Dermis blood vessel endothelial cell (primary cell): ENCODE measurements around the gene PBX3. TPM values are rescaled to one million over a fixed set of nuclear protein-coding genes. Genes with fewer than 3 reads are reported as not detected.

Experiments
- DNase-seq: peaks from one replicate; pipeline ENCODE4 v3.0.0; 2010
- total RNA-seq: library from RNA; depleted of rRNA; stranded (reverse); fragments of >200 nt; gene quantifications from 2 replicates; pipeline ENCODE4 v1.2.3, GENCODE V29; 2014

Gene PBX3
- total RNA-seq, 1 donor from 2014 or later, result 10.2 TPM

GRCh38 chr9:125953314-125954019 lies 206.3 kb downstream of the PBX3 start:
- no peak for DNase-seq

- no peak for DNase-seq
Measured at GRCh38 chr9:125956102-125956501, 208.9 kb downstream of the PBX3 start.

DNA sequence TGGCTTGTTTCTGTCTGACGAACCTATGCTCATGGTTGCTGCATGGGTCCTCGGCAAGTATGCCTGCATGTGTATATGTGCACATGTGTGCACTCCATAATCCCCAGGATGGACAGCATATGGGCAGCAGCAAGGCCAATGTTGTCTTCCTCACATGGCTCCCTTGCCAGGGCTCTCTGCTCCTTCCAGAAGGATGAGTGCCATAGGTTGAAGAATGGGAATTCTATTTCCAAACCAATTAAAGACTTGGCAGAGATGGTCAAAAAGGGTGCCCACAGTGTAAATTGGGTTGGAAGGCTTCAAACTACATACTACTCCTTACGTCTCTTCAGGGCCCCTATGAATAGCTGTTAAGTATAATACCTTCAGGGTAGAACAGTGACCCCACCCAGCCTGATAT lies 212.1 kb downstream of the PBX3 start:
- no peak for DNase-seq

DNA sequence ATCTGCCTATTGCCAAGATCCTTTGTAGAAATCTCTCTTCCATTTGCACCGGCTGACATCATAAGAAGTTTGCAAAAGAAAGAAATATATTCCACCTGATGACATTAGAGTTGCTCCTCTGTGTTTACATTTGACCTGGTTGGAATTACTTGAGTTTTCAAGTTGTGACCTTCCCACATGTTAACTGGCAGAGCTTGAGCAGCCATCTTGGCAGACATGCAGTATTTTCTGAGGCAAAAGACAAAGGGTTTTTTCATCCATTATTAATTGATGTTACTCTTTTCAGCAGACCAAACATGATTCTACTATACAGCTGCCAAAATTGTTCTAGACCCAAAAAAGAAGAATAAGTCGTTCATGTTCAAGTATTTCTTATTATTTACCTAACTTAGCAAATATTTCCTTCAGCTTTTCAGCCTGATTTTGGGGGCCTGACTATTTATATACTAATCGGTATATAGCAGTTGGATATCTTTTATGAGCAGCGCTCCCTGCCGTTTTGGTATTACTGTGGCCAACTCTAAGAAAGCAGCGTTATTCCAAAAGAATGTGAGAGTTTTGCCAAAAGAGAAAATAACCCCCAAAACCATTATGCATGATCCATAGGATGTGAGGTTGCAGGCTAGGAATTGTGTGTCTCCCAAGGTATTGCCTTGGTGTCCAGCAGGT lies 212.9 kb downstream of the PBX3 start:
- no peak for DNase-seq

- DNase-seq, result no peak
Measured at GRCh38 chr9:125960626-125961025, 213.5 kb downstream of the PBX3 start.

- DNase-seq, result no peak
Measured at GRCh38 chr9:125961072-125961471, 213.9 kb downstream of the PBX3 start.

DNA sequence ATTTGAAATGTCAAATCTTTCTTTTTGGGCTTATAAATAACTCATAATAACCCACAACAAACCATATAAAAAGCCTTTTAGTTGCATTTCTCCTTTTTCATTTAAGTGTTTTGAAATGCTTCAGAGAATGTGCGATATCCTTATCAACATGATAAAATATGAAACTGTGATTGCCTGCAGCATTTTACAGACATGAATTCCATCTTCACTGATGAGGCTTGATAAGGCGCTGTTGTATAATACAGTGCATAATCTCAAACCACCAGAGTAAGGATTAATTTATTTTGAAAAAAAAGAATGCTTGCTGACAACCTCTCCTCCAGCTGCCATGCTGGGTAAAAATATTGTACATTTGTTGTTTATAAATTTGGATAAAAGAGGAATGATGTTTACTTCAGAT lies 216.8 kb downstream of the PBX3 start:
- no peak for DNase-seq

DNA sequence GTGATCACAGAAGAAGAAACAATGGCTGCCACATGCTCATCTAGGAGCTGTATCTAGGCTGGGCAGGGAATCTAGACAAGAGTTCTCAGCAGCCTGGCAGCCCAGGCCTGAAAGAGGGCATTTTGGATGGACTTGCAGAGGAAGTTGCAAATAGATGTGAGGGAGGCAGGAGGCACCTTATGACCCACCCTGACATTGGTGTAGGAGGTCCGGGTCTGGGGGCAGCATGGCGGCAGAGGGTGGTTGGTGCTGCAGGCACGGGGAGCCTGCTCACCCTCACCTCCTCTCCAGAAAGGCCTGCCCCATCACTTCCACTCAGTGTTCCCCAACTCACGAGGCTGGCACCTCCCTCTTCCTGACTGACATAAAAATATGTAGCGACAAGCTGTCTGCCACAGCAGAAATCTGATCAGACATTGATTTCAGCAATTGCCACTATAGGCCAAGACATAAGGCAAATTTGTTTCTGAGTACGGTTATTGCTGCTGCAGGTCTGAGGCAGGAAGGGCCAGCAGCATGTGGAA lies 217.6 kb downstream of the PBX3 start:
- DNase-seq, result no peak

DNA sequence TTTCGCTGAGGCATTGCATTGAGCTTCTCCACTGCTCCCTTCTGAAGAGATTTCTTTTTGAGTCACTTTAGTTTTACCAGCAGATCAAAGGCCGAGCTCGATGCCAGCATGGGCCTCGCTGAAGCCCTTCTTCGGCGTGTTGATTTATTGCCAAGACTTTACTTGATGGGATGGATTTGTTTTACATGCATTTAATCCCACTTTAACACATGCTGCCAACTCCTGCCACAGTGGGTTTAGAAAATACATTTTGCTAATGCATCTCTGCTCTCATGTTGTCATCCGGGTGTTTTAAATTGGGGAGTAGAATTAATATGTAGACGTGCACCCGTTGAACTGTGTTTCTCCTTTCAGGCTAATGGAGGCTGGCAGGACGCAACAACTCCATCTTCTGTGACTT lies 218.3 kb downstream of the PBX3 start:
- no peak for DNase-seq

DNA sequence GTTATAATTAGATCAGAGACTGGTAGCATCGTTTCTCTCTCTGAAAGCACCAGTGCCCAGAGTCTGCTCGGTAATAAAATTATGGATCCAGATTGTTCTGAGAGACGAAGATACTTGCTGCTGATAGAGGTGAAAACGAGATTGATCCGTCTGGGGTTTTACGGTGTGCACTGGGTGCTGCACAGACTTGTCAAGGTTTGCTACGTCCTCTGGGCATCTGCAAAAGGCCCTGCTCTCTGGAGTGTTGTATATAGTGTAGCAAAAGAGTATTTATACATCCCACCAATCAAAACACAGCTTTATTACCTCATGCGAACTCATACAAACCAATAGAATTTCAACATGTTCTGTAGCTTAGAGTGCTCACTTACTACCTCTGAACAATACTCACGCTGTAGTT lies 219.3 kb downstream of the PBX3 start:
- no peak for DNase-seq

DNA sequence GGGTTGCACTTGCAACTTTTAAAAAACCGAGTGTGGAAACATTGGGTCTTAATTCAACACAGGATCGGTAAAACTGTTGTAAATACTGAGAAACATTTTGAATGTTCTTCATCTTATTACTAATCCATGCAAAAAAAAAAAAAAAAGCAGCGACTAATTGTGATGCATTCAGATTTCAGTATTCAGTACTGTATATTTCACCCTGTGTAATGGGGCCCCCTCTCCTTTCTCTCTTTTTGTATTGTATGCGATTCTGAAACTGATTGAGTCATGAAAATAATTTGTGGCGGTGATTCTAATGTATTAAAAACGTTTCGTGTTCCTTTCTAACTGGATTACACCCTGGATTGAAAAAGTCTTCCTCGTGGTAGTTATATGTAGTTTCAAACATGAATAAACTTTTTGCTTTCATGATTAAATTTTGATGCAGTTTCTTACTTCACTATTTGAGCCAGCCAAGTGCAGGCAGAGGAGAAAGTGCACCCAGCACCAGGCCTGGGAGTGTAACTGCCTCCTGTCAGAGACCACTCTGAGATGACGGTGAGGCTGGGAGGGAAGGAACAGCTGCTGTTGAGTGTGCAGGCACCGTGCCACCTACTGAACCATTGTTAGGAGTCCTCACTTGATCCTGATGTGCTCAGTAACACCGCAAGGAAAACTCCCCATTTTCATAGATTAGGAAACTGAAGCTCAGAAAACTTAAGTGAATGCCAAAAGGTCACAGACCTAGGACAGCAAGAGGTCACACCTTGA lies 220.0 kb downstream of the PBX3 start:
- no peak for DNase-seq

GRCh38 chr9:125968714-125969374 lies 221.7 kb downstream of the PBX3 start:
- DNase-seq, result no peak

- DNase-seq, result no peak
Measured at GRCh38 chr9:125969462-125969861, 222.3 kb downstream of the PBX3 start.

- no peak for DNase-seq
Measured at GRCh38 chr9:125969868-125970267, 222.7 kb downstream of the PBX3 start.

- no peak for DNase-seq
Measured at GRCh38 chr9:125970340-125970739, 223.2 kb downstream of the PBX3 start.

- DNase-seq, result no peak
Measured at GRCh38 chr9:125971050-125971449, 223.9 kb downstream of the PBX3 start.

DNA sequence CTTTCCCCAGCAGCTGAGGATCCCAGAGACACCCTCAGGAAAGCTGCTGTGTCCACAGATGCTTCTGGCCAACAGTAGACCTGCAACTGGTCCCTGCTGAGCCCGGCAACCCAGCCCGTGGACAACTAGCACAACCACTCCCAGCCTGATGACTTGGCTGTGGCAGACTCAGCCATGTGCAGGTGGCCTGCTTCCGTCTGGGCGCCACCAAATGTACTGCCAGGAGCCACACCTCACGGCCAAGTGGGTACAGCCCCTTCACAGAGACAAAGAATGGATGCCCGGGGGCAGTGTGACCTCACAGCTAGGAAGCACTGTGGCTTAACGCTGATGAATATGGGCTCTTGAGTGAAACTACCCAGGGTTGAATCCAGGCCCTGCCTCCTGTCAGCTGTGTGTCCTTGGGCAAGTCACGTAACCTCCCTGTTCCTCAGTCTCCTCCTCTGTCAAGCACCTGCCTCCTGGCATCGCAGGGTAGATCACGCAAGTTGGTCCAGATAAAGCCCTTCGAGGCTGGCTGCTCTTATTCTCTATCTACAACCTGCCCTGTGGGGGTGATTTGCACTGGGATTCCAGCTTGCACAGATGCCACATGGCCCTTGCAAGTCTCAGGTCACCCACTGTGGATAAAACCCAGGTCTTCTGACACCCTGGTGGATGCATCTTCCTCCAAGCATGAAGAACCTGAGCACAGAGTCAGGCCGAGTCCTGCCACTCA lies 225.0 kb downstream of the PBX3 start:
- no peak for DNase-seq

DNA sequence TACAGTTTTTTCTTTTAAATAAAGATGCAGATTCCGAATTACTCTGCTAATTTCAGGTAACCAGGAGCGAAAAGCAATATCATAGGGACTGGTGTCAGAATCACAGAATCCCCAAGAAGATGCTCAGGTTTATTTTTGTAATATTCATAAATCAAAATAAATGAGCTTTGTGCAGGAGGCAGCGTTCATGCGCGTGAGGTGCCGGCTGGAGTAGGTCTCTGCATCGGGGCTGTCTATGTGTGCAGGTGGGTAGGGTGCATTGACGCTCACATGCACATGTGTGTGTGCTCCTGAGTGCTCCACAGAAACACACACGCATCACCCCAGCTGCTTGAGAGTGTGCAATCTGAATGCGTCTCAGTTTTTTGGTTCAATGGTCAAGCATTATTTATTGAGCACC lies 226.4 kb downstream of the PBX3 start:
- DNase-seq, result no peak

DNA sequence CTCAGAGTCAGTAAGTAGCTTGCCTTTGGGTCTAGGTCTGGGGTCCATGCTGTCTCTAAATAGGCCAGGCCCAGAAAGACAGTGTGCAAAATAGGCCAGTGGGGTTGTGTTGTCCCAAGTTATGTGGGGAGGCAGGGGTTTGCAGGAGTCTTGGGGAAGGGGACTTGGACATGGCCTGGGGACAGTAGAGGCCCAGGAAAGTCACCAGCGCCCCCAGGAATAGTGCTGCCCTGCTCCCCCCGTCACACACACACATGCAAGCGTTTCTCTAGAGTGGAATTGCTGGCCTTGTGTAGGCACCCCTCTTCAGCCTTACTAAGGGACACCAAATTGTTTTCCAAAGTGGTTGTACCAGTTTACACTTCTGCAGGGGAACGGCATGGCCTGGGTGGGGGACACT lies 227.5 kb downstream of the PBX3 start:
- DNase-seq, result no peak

GRCh38 chr9:125977223-125977622 lies 230.1 kb downstream of the PBX3 start:
- no peak for DNase-seq

- DNase-seq, result no peak
Measured at GRCh38 chr9:125979383-125979782, 232.2 kb downstream of the PBX3 start.

DNA sequence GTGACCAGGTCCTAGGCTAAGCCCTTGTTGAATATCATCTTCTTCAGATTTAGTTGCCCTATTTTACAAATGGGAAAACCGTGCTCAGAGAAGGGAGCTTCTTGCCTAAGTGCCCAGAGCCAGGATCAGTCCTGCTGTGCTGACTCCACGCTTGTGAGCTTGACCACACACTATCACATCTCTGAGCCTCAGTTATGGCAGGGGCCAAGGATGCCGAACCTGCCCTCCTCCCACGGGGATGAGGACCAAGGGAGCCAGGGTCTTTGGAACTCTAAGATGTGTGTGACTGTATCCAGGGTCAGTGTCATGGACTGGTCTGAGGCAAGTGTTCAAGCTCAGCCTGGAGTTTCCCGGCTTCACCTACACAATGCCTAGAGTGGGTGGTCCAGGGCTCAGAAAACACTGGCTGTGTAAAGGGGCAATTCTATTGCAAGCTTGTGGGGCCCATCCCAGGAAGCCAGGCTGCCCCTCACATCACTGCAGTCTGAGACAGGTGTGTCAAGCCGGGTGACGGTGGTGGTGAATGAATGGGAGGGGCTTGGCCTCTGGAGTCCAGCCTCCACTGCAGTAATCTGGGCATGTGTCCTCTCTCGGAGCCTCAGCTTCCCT lies 235.7 kb downstream of the PBX3 start:
- no peak for DNase-seq
